HEK293T (cell line): ENCODE data around the gene HOXA10.
A peak's percentile ranks its signal among the peaks of the same experiment; 100 is the strongest.

Experiments used
- CTCF ChIA-PET: fragments of 350-600 bp; formaldehyde crosslinking; extraction: SDS; loops from one replicate; lab custom pipeline; 2021; ENCODE audit warnings: antibody characterized with exemption, inconsistent platforms; lab: Yijun Ruan, JAX
- POLR2A ChIA-PET: fragments of 350-600 bp; formaldehyde crosslinking; extraction: SDS; loops from one replicate; lab custom pipeline; 2020; ENCODE audit warnings: antibody characterized with exemption, inconsistent platforms; lab: Yijun Ruan, JAX
- DNase-seq: peaks from one replicate; pipeline ENCODE4 v3.0.0; 2012; ENCODE audit warnings: mixed read lengths; ENCODE audit errors: extremely low spot score
- ARNT ChIP-seq: fragments of 450-650 bp; IDR thresholded peaks from 2 replicates; pipeline ENCODE4 v1.6.1; 2017; ENCODE audit warnings: mild to moderate bottlenecking
- BHLHE40 ChIP-seq: fragments of 450-650 bp; IDR thresholded peaks from 2 replicates; pipeline ENCODE4 v1.6.1; 2016; ENCODE audit warnings: mild to moderate bottlenecking, moderate library complexity, borderline replicate concordance
- CTBP1 ChIP-seq: fragments of 450-650 bp; IDR thresholded peaks from 2 replicates; pipeline ENCODE4 v1.6.1; 2016; ENCODE audit warnings: borderline replicate concordance
- ELF4 ChIP-seq: fragments of 450-650 bp; IDR thresholded peaks from 2 replicates; pipeline ENCODE4 v1.6.1; 2017; ENCODE audit warnings: antibody characterized with exemption
- FOXA1 ChIP-seq: fragments of 450-650 bp; IDR thresholded peaks from 2 replicates; pipeline ENCODE4 v1.6.1; 2016; ENCODE audit warnings: mild to moderate bottlenecking
- FOXK2 ChIP-seq: fragments of 450-650 bp; IDR thresholded peaks from 2 replicates; pipeline ENCODE4 v1.6.1; 2016; ENCODE audit warnings: mild to moderate bottlenecking
- FOXM1 ChIP-seq: fragments of 450-650 bp; IDR thresholded peaks from 2 replicates; pipeline ENCODE4 v1.6.1; 2017; ENCODE audit warnings: mild to moderate bottlenecking, borderline replicate concordance
- HDGF ChIP-seq: fragments of 450-650 bp; IDR thresholded peaks from 2 replicates; pipeline ENCODE4 v1.6.1; 2017; ENCODE audit warnings: antibody characterized with exemption, borderline replicate concordance
- L3MBTL2 ChIP-seq: fragments of 450-650 bp; conservative IDR thresholded peaks from 2 replicates; pipeline ENCODE4 v1.6.1; 2016; ENCODE audit warnings: mild to moderate bottlenecking
- LEF1 ChIP-seq: fragments of 450-650 bp; IDR thresholded peaks from 2 replicates; pipeline ENCODE4 v1.6.1; 2017; ENCODE audit warnings: mild to moderate bottlenecking, borderline replicate concordance
- NFRKB ChIP-seq: fragments of 450-650 bp; IDR thresholded peaks from 2 replicates; pipeline ENCODE4 v1.6.1; 2016; ENCODE audit warnings: mild to moderate bottlenecking, moderate library complexity
- SP1 ChIP-seq: fragments of 450-650 bp; IDR thresholded peaks from 2 replicates; pipeline ENCODE4 v1.6.1; 2017
- SUZ12 ChIP-seq: fragments of 450-650 bp; IDR thresholded peaks from 2 replicates; pipeline ENCODE4 v1.6.1; 2016; ENCODE audit warnings: mild to moderate bottlenecking
- TARDBP ChIP-seq: fragments of 450-650 bp; IDR thresholded peaks from 2 replicates; pipeline ENCODE4 v1.6.1; 2016
- ZNF384 ChIP-seq: fragments of 450-650 bp; IDR thresholded peaks from 2 replicates; pipeline ENCODE4 v1.6.1; 2016
- TF ChIP-seq, protein P1 (sequence below): fragments of 450-650 bp; IDR thresholded peaks from 2 replicates; pipeline ENCODE4 v1.6.1; 2016

HOXA10 gene

DNA sequence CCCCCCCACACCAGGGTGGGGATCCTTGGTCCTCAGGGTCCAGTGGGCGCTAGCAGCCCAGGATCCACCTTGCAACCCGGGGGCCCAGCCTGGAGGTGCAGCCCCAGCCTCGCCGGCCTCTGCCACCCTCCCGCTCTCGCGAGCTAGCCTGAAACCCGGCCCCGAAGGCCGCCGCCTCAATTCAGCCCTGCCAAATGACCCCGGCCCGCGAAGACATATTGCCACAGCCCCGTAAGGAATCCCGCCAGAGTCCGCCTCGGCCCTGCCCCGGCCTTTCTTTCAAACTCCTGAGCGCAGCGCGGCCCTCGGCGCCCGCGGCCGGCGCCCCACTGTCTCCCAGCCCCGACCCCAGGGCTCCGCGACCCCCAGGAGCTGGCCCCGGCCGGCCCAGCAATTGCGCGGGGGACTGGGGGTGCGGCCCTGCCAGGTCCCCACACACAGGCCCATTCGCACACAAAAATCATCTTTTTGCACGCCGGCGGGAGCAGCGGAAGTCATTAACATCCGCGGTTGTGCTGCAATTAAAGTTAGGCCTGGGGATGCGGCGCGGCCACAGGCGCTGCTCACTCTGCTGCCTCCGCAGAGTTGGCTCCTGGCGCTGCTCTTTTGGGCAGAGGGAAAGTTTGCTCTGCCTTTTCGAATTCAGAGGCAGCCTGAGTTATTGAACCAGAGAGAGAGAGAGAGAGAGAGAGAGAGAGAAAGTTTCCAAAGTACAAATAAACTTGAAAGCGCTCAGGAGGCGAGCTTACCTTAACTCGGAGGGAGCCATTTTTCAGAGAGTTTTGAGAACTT is 34.6 kb downstream of the HOXA10 start:
- POLR2A ChIA-PET, result interaction anchor here (0.8 to 3.5 kb wide), 11 partner anchors 9 to 280 kb away, joined by 3 to 15 read pairs (median 4); partner anchors contain the start of genes HOXA11, HOXA3 and HOXA7
- DNase-seq, result no peak
- TF ChIP-seq FOXM1, result no peak
- TF ChIP-seq TARDBP, result no peak
- no peak for TF ChIP-seq ARNT
- no peak for TF ChIP-seq HDGF
- no peak for TF ChIP-seq LEF1
- no peak for TF ChIP-seq ELF4
- TF ChIP-seq FOXA1, result no peak
- TF ChIP-seq CTBP1, result no peak
- TF ChIP-seq, protein P1, sequence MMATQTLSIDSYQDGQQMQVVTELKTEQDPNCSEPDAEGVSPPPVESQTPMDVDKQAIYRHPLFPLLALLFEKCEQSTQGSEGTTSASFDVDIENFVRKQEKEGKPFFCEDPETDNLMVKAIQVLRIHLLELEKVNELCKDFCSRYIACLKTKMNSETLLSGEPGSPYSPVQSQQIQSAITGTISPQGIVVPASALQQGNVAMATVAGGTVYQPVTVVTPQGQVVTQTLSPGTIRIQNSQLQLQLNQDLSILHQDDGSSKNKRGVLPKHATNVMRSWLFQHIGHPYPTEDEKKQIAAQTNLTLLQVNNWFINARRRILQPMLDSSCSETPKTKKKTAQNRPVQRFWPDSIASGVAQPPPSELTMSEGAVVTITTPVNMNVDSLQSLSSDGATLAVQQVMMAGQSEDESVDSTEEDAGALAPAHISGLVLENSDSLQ, result no peak
- TF ChIP-seq SUZ12, result no peak
- no peak; the same call in 1 of the 2 replicates for TF ChIP-seq L3MBTL2
- no peak for TF ChIP-seq ZNF384
- TF ChIP-seq BHLHE40, result no peak
- no peak for TF ChIP-seq NFRKB
- TF ChIP-seq SP1, result no peak
- TF ChIP-seq FOXK2, result no peak
- CTCF ChIA-PET, result interaction anchor here (0.5 to 2.4 kb wide), 4 partner anchors 40 to 457 kb away, joined by 3 to 13 read pairs (median 4); no protein-coding TSS in a partner anchor

DNA sequence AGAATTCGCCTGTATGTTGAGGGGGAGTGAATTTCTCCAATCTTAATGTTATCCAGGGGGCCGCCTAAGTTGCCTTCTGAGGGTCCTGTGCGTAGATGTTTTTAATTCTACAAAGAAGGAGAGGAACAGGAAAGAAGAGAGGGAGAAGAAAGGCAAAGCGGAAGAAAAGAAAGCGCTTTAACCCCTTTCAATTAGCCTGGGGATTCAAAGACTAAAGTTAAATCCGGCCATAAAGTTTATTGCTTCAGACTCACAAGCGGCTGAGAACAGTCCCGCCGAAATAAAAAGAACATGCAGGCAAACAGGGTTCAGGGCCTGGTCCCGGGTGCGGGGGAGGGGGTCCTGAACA is 35.2 kb downstream of the HOXA10 start:
- ChIA-PET POLR2A (interaction anchor here (1.0 to 3.5 kb wide), 5 partner anchors 9 to 24 kb away, joined by 3 to 15 read pairs (median 12); partner anchors contain the start of gene HOXA3), CTCF (interaction anchor here (0.6 kb wide), 1 partner anchor 452 kb away, joined by 3 read pairs; no protein-coding TSS in a partner anchor)
- DNase-seq, result no peak
- TF ChIP-seq ZNF384, result no peak
- 0 out of 2 replicates have a peak, but pooled peaks have one; percentile 23 for TF ChIP-seq L3MBTL2

DNA sequence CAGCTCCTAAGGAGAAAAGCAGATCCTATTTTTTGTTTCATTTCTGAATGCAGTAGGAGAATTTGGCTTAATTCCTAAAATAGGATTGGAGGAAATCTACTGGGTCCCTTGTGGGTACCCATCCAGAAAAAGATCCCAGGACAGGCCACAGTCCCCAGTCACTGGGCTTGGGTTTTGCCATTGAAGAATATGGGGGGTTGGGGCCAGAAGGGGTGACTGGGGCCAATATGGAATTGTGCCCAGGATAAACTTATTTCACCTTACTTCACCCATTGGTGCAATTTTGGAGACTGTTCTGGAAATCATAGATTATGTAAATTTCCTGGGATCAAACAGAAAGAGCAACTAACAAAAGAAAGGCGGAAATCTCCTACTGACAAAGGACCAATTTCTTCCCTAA is 35.6 kb downstream of the HOXA10 start:
- CTCF ChIA-PET, result no interaction called here
- TF ChIP-seq SUZ12 (no peak), SP1 (no peak), LEF1 (no peak), HDGF (no peak)
- TF ChIP-seq, protein P1, result no peak
- no peak for DNase-seq
- POLR2A ChIA-PET, result no interaction called here

DNA sequence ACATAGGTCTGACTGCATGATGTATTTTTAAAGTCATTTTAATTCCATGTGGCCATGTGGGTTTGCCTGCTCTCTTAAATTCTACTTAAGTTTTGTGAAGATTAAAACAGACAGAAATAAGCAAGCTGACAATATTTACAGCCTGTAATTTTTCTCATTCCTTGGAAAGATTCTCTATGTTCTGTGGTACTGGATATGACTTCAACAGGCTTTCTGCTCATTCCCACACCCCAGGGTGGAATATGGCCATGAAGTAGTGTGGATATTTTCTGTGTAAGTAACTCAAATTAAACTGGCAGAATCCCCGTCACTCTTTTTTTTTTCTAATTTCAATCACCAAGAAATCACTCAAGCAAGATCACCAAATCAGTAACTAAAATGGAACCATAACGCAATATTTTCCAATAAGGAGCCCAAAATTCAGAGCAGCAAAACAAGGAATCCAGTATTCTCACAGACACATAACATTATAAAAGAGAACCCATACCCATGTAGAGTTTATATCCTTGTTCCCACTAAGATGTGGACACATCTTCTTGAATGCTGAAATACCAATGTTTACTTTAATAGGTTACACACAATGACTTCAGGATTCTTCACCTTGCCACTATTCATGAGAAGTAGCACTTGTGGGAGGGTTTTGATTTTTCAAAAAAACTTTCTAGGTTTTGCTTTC is 36.3 kb downstream of the HOXA10 start:
- DNase-seq, result no peak
- ChIA-PET CTCF (no interaction called here), POLR2A (no interaction called here)
- TF ChIP-seq FOXM1, result no peak

DNA sequence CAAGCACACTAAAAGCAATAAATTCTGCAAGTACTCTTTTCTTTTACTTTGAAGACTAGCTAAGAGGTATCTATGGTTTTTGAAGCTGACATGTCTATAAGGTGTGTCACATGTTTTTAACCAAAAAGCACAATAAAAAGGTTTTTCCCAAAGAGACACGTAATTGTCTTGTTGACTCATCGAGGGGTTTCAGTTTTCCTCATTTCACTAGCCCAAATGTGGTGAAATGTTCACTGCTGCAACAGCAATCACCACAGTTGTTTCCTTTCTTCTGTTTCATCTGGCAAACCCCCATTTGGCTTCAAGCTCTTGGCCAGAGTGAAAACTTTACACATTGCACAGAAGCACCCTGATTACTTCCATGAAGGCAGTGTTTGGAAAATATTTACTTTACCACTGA is 39.7 kb downstream of the HOXA10 start:
- ChIA-PET CTCF (interaction anchor here (0.8 to 1.5 kb wide), 4 partner anchors 7 to 35 kb away, joined by 3 to 4 read pairs (median 3); partner anchors contain the start of gene HOXA5), POLR2A (interaction anchor here (0.8 to 1.9 kb wide), 6 partner anchors 15 to 275 kb away, joined by 3 to 5 read pairs (median 4); partner anchors contain the start of gene HOXA3)
- DNase-seq, result no peak
- TF ChIP-seq ARNT (no peak), FOXA1 (no peak), CTBP1 (no peak), SP1 (no peak), FOXK2 (no peak)

DNA sequence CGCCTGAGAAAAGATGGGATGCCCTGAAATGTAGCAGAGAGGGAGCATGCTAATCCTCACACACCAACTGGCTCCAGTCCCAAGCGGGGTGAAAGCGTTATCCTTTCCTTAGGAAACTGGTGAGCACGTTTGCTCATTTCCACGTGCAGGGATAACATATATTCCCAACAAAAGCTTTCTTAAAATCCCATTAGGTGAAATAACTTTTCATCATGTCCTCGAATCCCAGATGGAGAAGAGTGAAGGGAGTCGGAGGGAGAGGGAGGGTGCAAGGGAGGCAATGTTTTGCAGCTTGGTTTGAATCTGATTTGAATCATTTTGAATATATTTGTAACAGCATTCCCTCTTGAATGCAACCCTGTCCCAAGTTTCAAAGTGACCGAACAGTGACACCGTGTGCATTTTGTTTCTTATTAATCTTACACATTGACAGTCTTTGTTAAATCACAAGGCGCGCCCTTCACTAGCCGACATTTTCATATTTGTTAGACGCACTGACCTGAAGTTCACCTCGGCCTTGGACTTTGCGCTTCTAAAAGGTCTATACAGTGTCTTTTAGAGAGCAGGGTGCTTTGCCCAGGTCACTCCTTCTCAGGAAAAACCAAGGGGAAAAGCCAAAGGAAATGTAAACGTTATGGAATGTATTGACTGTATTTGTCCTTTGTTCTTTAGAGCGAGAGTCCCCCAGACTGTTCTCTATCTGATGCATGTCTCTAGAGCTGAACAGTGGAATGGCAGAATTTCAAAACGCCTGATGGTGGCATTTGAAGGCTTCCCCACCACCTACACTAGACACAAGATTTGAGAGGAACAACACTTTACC is 40.5 kb downstream of the HOXA10 start:
- no peak for DNase-seq
- POLR2A ChIA-PET, result interaction anchor here (0.9 to 1.9 kb wide), 5 partner anchors 11 to 274 kb away, joined by 4 to 6 read pairs (median 5); partner anchors contain the start of genes HOXA3 and HOXA5
- CTCF ChIA-PET, result interaction anchor here (0.8 to 1.5 kb wide), 4 partner anchors 8 to 35 kb away, joined by 3 to 4 read pairs (median 3); partner anchors contain the start of gene HOXA5
- TF ChIP-seq NFRKB (no peak), ARNT (no peak), LEF1 (no peak)
- TF ChIP-seq, protein P1, result peak; percentile 43; the same call in 1 of the 2 replicates
